ENCODE results near the gene ZC3H12D.

ZC3H12D gene

DNA sequence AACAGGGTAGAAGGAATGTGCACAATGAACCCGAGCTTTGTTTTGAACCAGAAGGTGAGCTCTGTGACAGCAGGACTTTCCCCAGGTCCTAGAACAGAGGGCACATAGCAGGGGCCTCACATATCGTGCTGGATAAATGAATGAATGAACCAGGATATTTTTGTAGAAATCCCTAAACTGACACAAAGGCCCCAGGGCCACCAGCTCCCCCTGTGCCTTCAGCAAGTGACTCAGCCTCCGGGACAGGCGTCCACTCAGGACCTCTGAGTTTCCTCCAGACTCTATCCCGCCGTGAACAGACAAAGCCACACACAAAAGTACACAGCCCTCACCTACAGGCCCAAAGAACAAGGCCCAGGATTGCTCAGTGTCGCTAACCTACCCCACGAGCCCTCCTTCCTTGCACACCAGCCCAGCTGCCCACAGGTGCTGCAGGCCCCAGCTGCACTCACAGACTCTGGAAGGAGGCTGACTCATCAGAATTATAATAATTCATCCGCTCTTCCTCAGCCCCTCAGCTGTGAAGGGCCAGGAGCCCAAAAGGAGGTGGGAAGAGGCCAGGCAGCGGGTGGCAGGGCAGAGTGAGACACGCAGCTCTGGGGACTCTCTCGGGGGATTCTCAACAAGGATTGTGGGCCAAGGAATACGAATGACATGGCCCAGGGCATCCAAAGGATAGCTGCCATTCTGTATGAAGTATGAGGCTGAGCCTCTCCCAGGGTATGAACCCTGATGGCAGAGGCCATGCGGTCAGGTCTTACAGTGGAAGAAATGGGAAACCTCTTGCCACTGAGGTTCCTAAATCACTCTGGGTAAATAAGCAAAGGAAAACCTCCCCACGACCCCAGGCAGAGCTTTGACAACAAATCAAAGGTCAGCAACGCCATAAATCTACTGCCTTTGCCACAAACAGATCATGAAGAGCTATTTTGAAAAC is 43.8 kb downstream of the ZC3H12D start:
- no peak for DNase-seq (ENCODE audit: low read depth)
- TF ChIP-seq, protein P1, sequence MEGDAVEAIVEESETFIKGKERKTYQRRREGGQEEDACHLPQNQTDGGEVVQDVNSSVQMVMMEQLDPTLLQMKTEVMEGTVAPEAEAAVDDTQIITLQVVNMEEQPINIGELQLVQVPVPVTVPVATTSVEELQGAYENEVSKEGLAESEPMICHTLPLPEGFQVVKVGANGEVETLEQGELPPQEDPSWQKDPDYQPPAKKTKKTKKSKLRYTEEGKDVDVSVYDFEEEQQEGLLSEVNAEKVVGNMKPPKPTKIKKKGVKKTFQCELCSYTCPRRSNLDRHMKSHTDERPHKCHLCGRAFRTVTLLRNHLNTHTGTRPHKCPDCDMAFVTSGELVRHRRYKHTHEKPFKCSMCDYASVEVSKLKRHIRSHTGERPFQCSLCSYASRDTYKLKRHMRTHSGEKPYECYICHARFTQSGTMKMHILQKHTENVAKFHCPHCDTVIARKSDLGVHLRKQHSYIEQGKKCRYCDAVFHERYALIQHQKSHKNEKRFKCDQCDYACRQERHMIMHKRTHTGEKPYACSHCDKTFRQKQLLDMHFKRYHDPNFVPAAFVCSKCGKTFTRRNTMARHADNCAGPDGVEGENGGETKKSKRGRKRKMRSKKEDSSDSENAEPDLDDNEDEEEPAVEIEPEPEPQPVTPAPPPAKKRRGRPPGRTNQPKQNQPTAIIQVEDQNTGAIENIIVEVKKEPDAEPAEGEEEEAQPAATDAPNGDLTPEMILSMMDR (IDR thresholded peaks at IDR 0.05; ENCODE audit: control insufficient read depth, extremely low read depth, insufficient read depth): no peak
- no peak overlapping the region for H3K4me3 ChIP-seq (ENCODE audit: low read depth, low read length)

DNA sequence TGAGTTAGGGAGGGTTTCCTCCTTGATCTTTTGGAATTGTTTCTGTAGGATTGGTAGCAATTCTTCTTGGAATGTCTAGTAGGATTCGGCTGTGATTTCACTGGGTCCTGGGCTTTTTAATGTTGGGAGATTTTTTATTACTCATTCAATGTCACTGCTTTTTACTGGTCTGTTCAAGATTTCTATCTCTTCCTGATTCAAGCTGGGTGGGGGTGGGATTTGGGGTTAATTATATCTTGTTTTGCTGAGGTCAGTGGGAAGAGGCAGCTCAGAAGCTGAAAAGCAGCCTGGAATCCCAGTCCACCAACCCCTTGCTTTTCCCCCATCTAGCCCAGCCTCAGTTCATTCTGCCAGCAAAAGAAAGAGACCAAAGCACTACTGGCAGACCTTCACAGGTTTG is 45.2 kb downstream of the ZC3H12D start:
- TF ChIP-seq, protein P1 (IDR thresholded peaks at IDR 0.05; ENCODE audit: control insufficient read depth, extremely low read depth, insufficient read depth): no peak

DNA sequence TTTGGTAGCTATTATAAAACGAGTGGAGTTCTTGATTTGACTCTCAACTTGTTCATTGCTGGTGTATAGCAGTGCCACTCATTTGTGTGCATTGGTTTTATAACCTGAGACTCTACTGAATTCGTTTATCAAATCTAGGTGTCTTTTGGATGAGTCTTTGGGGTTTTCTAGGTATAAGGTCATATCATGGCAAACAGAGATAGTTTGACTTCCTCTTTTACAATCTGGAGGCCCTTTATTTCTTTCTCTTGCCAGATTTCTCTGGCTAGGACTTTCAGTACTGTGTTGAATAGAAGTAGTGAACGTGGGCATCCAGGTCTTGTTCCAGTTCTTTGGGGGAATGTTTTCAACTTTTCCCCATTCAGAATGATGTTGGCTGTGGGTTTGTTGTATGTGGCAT is 46.0 kb downstream of the ZC3H12D start:
- TF ChIP-seq, protein P1 (IDR thresholded peaks at IDR 0.05; ENCODE audit: control insufficient read depth, extremely low read depth, insufficient read depth): no peak
- no peak overlapping the region for H3K4me3 ChIP-seq (ENCODE audit: low read depth, low read length)

More for the DNA sequence above, 45.2 kb downstream of the ZC3H12D start:
- no peak overlapping the region for H3K4me3 ChIP-seq (ENCODE audit: low read depth, low read length)
- DNase-seq (ENCODE audit: low read depth): no peak

DNA sequence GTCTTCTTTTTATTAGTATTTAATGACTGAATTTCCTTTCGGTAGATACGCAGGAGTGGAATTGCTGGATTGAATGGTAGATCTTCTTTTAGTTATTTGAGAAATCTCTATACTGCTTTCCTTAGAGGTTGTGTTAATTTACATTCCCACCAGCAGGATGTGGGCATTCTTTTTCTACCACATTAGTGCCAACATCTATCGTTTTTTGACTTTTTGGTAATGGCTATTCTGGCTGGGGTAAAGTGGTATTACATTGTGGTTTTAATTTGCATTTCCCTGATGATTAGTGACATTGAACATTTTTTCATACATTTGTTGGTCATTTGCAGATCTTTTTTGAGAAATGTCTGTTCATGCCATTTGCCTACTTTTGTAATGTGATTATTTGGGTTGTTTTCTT is 47.6 kb downstream of the ZC3H12D start:
- no peak for DNase-seq (ENCODE audit: low read depth)
- TF ChIP-seq, protein P1 (IDR thresholded peaks at IDR 0.05; ENCODE audit: control insufficient read depth, extremely low read depth, insufficient read depth): no peak
- no peak overlapping the region for H3K4me3 ChIP-seq (ENCODE audit: low read depth, low read length)

More for the DNA sequence above, 46.0 kb downstream of the ZC3H12D start:
- DNase-seq (ENCODE audit: low read depth): no peak

DNA sequence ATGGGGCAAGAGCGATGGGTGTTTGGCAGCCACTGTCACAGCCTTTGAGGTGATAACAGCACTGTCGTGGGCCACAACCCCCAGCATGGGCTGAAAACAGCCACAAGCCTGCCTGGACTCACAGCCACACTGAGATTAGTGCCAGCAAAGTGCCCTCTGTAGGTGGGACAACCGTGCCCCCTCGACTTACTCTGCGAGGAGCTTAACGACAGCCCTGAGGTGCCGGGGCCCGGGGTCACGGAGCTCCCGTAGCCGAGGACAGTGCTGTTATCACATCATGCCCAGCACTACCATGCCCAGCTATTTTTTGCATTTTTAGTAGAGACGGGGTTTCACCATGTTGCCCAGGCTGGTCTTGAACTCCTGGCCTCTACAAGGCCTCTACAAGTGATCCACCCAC is 48.2 kb downstream of the ZC3H12D start:
- no peak overlapping the region for H3K4me3 ChIP-seq (ENCODE audit: low read depth, low read length)
- no peak for DNase-seq (ENCODE audit: low read depth)
- TF ChIP-seq, protein P1 (IDR thresholded peaks at IDR 0.05; ENCODE audit: control insufficient read depth, extremely low read depth, insufficient read depth): no peak

DNA sequence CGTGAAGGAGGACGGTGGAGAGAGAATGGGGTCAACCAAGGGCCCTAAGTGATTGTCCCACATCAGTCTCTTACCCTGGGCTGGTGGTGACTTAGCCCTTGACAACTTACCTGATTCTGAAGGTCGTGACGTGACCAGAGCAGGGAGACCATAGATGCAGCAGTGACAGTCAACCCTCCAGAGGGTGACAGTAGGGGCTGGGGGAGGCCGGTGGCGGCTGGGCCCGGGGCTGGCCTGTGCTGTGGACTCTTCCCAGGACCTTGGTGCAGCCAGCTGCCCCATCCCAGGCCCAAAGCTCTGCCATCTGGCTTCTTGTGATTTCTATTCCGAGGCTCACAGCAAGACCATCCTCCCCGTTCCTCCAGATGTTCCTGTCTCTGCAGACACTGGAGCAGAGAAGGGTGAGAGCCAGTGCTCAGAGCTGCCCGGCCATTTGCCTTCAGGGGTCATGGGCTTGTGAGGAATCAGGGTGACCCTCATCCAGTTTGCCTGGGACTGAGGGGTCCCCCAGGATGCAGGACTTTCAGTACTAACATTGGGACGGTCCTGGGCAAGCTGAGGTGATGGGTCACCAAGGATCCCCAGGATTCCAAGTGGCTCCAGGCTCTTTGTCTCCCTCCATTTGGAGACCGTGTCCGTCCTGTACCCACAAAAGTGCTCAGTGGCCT is 48.8 kb downstream of the ZC3H12D start:
- no peak overlapping the region for H3K4me3 ChIP-seq (ENCODE audit: low read depth, low read length)
- TF ChIP-seq, protein P1 (IDR thresholded peaks at IDR 0.05; ENCODE audit: control insufficient read depth, extremely low read depth, insufficient read depth): no peak
- DNase-seq (ENCODE audit: low read depth): no peak

Measured in LNCaP clone FGC (cell line).